AG09319 (cell line): ENCODE results near the gene THOP1.
A peak's percentile ranks its signal among the peaks of the same experiment; 100 is the strongest.

Source experiments
- DNase-seq: peaks from one replicate; pipeline ENCODE4 v3.0.0-alpha.2; 2010; ENCODE audit warnings: low read depth; ENCODE audit errors: extremely low read depth
- CTCF ChIP-seq: IDR thresholded peaks from 2 replicates; pipeline ENCODE4 v1.5.1; 2011; ENCODE audit warnings: low read depth, mild to moderate bottlenecking, inconsistent platforms, low read length, moderate library complexity

The THOP1 gene

GRCh38 chr19:2785244-2785997, at the start of gene THOP1:
TSS of gene THOP1 (plus strand) at chr19:2785503. CDS start at chr19:2785663, 160 bp downstream.
- no peak for TF ChIP-seq CTCF
- DNase-seq: peak; percentile 95

GRCh38 chr19:2736550-2737190, 48.6 kb upstream of the THOP1 start:
- TF ChIP-seq CTCF: no peak
- DNase-seq: no peak

GRCh38 chr19:2739602-2740313, 45.5 kb upstream of the THOP1 start, which contains the start of gene SLC39A3:
TSS of gene SLC39A3 (minus strand) at chr19:2740017. CDS start at chr19:2737257, 2,760 bp downstream.
- peak; percentile 13 for TF ChIP-seq CTCF
- peak; percentile 98 for DNase-seq

GRCh38 chr19:2740314-2740656, 45.0 kb upstream of the THOP1 start:
- TF ChIP-seq CTCF: no peak
- DNase-seq: no peak

GRCh38 chr19:2743099-2743498, 42.2 kb upstream of the THOP1 start:
- no peak for DNase-seq
- TF ChIP-seq CTCF: no peak

- no peak for DNase-seq
- no peak for TF ChIP-seq CTCF
These were observed 41.2 kb upstream of the THOP1 start for GRCh38 chr19:2744113-2744512.

GRCh38 chr19:2747349-2747748, 38.0 kb upstream of the THOP1 start:
- DNase-seq: no peak
- no peak for TF ChIP-seq CTCF
